ENCODE results near the gene HERC6. TPM values are rescaled to one million over a fixed set of nuclear protein-coding genes. Genes with fewer than 3 reads are reported as not detected.

HERC6 gene
- total RNA-seq, 2 donors from 2014 or later: 2.3 to 8.8 TPM

- Histone ChIP-seq H3K4me3 (no peak overlapping the region), H3K27ac (no peak overlapping the region), H3K4me1 (no peaks in the 10 kb centered on the region), H3K36me3 (replicated peaks in 1 of 2; ENCODE audit: insufficient read depth in 1 of 2, low read depth in 2 of 2) (peaks cover 0 to 3% of the 10 kb centered on the region in 2 donors), H3K27me3 (no peaks in the 10 kb centered on the region), H3K9me3 (no peaks in the 10 kb centered on the region)
- no peak for ATAC-seq
- intact Hi-C loops (cut with DNase I): no loop called here
- WGBS, 2 donors: 72 to 83% methylated on average over 1 of the region's 1 CpG
- no peak for DNase-seq
- no peak for TF ChIP-seq CTCF (IDR thresholded peaks at IDR 0.05)
- no peak for TF ChIP-seq POLR2A (IDR thresholded peaks at IDR 0.05)
Observed at GRCh38 chr4:88391703-88392102, 13.1 kb downstream of the HERC6 start.

- H3K36me3 ChIP-seq (replicated peaks in 1 of 2; ENCODE audit: insufficient read depth in 1 of 2, low read depth in 2 of 2): peaks cover 0 to 6% of the 10 kb centered on the region in 2 donors
- WGBS, 2 donors: 53 to 65% methylated on average over 2 of the region's 2 CpGs
- H3K4me3 ChIP-seq: no peak overlapping the region
- intact Hi-C loops (cut with DNase I): no loop called here
- TF ChIP-seq POLR2A (IDR thresholded peaks at IDR 0.05) (no peak), CTCF (IDR thresholded peaks at IDR 0.05) (no peak)
- no peaks in the 10 kb centered on the region for H3K27me3 ChIP-seq
- H3K9me3 ChIP-seq: no peaks in the 10 kb centered on the region
- no peak for DNase-seq
- H3K27ac ChIP-seq: no peak overlapping the region
- H3K4me1 ChIP-seq: no peaks in the 10 kb centered on the region
- ATAC-seq: no peak
Observed at GRCh38 chr4:88396681-88397080, 18.0 kb downstream of the HERC6 start.

GRCh38 chr4:88398381-88398780 is 19.7 kb downstream of the HERC6 start:
- intact Hi-C loops (cut with DNase I): no loop called here
- H3K36me3 ChIP-seq (replicated peaks in 1 of 2; ENCODE audit: insufficient read depth in 1 of 2, low read depth in 2 of 2): peaks cover 0 to 3% of the 10 kb centered on the region in 2 donors
- no peak overlapping the region for H3K27ac ChIP-seq
- no peak for ATAC-seq
- DNase-seq: no peak
- no peaks in the 10 kb centered on the region for H3K9me3 ChIP-seq
- no peaks in the 10 kb centered on the region for H3K4me1 ChIP-seq
- WGBS, 2 donors: 73 to 100% methylated on average over 2 of the region's 2 CpGs
- no peak overlapping the region for H3K4me3 ChIP-seq
- H3K27me3 ChIP-seq: no peaks in the 10 kb centered on the region
- TF ChIP-seq POLR2A (IDR thresholded peaks at IDR 0.05) (no peak), CTCF (IDR thresholded peaks at IDR 0.05) (no peak)

- no peaks in the 10 kb centered on the region for H3K9me3 ChIP-seq
- no peak overlapping the region for H3K4me3 ChIP-seq
- no peaks in the 10 kb centered on the region for H3K4me1 ChIP-seq
- intact Hi-C loops (cut with DNase I): no loop called here
- WGBS, 2 donors: 82 to 89% methylated on average over 2 of the region's 2 CpGs
- no peak overlapping the region for H3K27ac ChIP-seq
- H3K36me3 ChIP-seq (replicated peaks in 1 of 2; ENCODE audit: insufficient read depth in 1 of 2, low read depth in 2 of 2): no peaks in the 10 kb centered on the region
- H3K27me3 ChIP-seq: no peaks in the 10 kb centered on the region
- no peak for ATAC-seq
- no peak for TF ChIP-seq POLR2A (IDR thresholded peaks at IDR 0.05)
- TF ChIP-seq CTCF (IDR thresholded peaks at IDR 0.05): no peak
- no peak for DNase-seq
Observed at GRCh38 chr4:88409206-88409605, 30.6 kb downstream of the HERC6 start.

- DNase-seq (no peak), ATAC-seq (no peak)
- Histone ChIP-seq H3K36me3 (replicated peaks in 1 of 2; ENCODE audit: insufficient read depth in 1 of 2, low read depth in 2 of 2) (no peaks in the 10 kb centered on the region), H3K27me3 (no peaks in the 10 kb centered on the region), H3K4me1 (no peaks in the 10 kb centered on the region), H3K27ac (no peak overlapping the region), H3K4me3 (no peak overlapping the region), H3K9me3 (no peaks in the 10 kb centered on the region)
- intact Hi-C loops (cut with DNase I): no loop called here
- TF ChIP-seq CTCF (IDR thresholded peaks at IDR 0.05) (no peak), POLR2A (IDR thresholded peaks at IDR 0.05) (no peak)
- 100% methylated on average over 1 of the region's 1 CpG for WGBS, 2 donors
Observed at GRCh38 chr4:88409789-88410188, 31.1 kb downstream of the HERC6 start.

All from body of pancreas (tissue), 4 donors.